Measurements from ENCODE around the gene LSM3. TPM values are rescaled to one million over a fixed set of nuclear protein-coding genes. Genes with fewer than 3 reads are reported as not detected.

Gene LSM3
- total RNA-seq = 18.3 and 20.3 TPM in 2 replicates

DNA sequence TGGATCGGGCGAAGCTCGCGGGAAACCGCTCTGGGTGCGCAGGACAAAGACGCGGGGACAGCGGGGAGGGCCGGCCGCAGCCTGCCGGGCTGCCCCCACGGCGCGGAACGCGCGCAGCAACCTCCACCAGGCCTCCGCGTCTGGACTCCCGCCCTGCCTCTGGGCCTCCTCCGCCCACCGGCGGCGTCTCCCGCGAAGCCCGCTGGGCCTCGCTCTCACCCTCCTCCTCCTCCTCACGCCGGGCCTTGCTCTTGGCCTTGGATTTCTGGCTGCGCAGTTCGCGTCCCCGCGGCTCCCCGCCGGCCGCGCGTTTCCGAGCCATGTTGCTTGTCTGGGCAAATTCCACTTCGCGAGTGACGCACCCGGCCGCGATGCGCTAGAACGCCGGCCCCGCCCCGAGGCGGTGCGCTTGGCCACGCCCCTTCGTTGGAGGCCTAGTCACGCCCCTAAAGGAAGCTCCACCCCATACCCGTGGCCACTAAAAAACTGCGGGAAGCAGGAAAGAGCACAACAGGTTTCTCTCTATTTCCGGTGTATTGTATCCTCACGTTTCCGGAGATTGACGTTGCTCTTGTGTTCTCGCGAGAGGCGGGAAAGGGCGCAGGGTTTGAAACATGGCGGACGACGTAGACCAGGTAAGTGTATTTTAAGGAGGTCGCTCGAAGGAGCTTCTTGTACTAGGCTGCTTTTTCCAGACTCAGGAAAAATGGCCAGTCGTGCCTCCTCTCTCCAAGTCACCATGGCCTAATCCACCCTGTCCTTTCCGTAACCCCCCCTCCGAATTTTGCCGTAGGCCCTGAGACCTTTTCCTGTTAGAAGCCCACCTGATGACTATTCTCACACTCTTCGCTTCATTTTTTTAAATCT lies at the start of gene LSM3, which contains the start of gene XPC:
LSM3 (plus strand) TSS at position 571 of the 867 bp plus-strand sequence; CDS start at position 615, 44 bp downstream.
XPC (minus strand) TSS at position 355 of the 867 bp plus-strand sequence; CDS start at position 322, 33 bp downstream.

Other genes starting within 250 kb of the LSM3 start
- 15.9 and 22.0 TPM in 2 replicates for gene CHCHD4, start 53.9 kb upstream of the LSM3 start, total RNA-seq
- 75.2 and 92.5 TPM in 2 replicates for gene TMEM43, start 53.8 kb upstream of the LSM3 start, total RNA-seq
- 28.3 and 28.7 TPM in 2 replicates for gene XPC, start 216 bp upstream of the LSM3 start, total RNA-seq
- gene SLC6A6, start 223.8 kb downstream of the LSM3 start, total RNA-seq = 6.5 and 13.2 TPM in 2 replicates

Data from airway epithelial cell (primary cell).